NCI-H345 treated with DMSO at 0.1 percent for 48 hours (cell line): ENCODE data around the gene KATNB1.
"Not testable (repeated sequence)": the region's sequence is repeated elsewhere in the genome, so short reads cannot be mapped to it uniquely, and the experiment has no call there.

Experiments used
- DNase-seq: peaks from one replicate; lab custom pipeline; 2025; ENCODE audit not compliant: unreplicated experiment; lab: John Stamatoyannopoulos, UW

KATNB1 gene

GRCh38 chr16:57788252-57788841 is 52.8 kb downstream of the KATNB1 start:
- DNase-seq = no peak

- DNase-seq = no peak
These were observed 53.4 kb downstream of the KATNB1 start for GRCh38 chr16:57788951-57789350.

DNA sequence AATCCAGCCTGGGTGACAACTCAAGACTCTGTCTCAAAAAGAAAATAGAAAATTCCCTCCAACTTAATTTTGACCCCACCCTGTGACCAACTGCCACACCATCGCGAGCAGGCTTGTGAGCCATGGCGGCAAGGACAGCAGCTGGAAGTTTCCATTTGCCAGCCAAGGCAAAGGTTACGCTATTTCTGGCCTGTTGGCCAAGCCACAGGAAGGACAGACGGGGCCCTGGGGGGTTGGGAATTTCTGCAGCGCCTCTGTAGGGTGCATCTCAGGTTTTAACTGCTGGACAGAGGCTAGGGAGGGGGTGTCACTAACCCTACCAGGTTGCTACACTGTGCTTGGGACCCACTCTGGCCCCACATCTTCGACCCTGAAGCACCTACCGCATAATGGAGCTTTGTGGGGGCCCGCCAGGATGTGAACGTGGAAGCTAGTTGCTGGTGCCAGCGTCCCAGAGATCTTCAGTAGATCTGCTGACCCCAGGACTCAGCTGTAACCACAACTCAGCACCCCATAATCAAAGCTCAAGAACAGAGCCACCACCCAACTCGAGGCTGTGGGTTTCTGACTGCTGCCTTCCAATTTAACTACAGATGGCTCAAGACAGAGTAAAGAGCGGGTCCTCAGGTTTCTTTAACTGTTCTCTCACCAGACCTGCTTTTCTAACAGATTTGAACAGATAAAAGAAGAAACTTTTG is 55.8 kb downstream of the KATNB1 start:
- no peak for DNase-seq

- no peak for DNase-seq
These were observed 56.4 kb downstream of the KATNB1 start for GRCh38 chr16:57791893-57792461.

GRCh38 chr16:57794849-57795430 is 59.4 kb downstream of the KATNB1 start:
- DNase-seq = no peak

- DNase-seq = peak; percentile 35
These were observed 59.9 kb downstream of the KATNB1 start for GRCh38 chr16:57795431-57795878.

- not testable (repeated sequence) for DNase-seq
These were observed 60.4 kb downstream of the KATNB1 start for GRCh38 chr16:57796014-57796413.

DNA sequence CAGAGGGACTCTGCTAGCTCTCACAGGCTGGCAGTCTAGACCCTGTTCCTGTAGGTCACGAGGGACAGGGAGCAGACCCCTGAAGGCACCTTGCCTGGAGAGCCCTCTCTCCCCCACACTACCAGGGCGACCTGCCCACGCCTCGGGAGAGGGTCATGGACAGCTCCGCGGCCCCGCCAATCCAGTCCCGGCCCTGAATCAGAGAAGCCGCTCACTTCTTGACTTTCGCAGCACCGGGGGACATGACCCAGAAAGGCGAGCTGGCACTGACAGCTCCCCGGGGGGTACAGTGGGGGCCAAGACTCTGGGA is 61.6 kb downstream of the KATNB1 start:
- no peak for DNase-seq

DNA sequence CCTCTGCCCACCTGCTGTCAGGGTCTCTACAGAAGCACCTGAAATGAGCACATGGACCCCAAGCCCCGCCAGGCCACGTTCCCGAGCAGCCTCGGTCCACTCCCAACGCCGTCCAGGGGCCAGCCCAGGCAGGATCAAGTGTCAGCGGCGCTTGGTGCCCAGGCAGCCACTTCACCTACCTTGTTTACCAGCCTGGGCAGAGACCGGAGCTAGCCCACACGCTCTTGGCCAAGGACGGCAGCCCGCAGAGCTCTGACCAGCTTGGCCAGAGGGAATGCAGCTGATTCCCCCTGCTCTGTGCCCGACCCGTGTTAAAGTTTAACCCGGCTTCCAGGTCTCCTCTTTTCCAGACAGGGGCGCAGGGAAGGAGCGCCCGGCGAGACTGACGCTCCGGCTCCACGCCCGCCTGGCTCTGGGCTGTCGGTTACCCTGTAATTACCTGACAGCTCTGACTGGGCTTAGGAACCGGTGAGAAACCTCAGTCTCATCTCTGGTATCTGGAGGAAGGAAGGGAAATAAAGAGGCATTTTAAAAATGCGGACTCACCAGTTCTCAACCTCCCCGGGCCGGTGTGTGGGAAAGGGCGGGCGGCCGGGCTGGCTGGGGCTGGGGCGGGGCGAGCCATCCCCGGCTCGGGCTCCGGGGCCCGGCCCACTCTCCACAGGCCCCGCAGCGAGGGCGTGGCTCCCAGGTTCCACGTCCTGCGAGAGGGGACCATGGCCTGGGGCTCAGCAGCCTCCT is 62.1 kb downstream of the KATNB1 start:
- no peak for DNase-seq

DNA sequence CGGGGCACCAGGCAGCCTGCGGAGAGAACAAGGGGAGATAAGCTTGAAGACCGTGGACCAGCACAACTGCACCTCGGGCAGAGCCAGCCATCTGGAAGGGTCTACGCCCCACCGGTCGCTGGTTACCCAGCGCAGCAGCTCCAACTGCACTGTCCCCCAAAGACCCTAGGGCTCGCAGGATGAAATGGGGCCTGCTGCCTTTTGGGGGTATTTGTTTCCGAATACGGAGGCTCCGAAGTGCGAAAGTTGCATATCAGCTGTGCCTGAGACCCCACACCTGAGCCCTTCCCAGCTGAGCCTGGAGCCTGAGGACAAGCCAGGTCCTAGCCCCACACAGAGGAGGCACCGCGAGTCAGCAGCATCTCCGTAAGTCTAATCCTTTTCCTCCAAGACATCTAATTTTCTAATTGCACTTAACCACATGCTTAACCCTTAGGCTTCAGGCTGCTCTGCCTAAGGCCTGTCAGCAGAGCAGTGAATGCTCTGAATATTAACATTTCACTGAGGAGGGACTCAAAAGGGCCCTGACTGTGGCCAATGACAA is 62.8 kb downstream of the KATNB1 start:
- DNase-seq = no peak

DNA sequence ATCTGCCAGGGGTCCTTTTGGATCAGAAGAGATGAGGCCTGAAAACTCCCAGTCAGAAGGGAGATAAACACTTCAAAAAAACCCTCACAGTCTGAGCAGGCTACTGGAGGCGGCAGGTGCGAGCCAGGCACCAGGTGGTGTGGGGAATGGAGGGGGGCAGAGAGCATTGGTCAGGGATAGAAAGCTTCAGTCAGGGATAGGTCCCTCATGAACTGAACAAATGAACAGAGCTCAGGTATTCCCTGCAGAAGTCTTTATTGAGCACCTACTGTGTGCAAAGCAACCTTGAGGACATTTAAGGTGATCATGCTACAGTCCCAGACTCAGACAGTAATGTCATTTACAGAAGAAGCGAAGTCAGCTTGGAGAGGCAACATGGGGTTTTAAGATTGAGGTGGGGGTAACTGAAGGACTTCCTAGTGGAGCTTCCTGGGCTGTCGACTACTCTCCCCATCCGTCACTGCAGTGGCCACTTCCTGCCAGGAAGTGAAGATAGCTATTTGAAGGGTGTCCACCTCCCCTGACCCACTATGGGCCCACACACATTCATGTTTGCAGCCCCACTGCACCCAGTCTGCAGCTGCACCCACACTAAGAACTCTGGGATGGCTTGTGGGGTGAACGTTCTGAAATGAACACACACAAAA is 63.5 kb downstream of the KATNB1 start:
- peak; percentile 65 for DNase-seq

DNA sequence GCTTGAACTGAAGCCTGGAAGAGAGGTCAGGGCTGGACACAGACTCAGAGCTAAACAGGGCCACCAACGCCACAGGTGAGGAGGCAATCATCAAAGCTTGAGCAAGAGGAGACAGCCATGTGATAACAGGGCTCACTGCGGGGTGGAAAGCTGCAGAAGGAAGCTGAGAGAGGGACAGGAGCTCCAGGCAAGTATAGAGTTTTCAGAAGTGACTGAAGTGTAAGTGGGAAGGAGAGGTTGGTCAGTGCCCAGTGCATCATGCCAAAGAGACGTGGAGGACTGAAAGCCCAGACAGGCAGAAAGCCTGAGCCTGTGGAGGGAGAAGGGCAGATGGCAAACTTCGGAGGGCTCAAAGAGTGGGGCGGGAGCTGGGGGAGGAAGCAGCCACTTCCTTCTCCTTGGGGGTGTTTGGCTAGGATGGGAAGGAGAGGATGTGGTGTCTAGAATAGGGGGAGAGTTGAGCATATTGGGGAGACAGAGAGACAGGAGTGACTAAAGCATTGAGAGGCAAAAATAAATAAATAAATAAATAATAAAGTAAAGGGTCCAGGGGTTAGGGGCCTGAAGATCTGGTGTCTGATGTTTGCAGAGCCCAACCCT is 64.1 kb downstream of the KATNB1 start:
- DNase-seq = no peak

GRCh38 chr16:57800200-57801097 is 64.9 kb downstream of the KATNB1 start:
- DNase-seq = no peak

- no peak for DNase-seq
These were observed 65.7 kb downstream of the KATNB1 start for GRCh38 chr16:57801098-57801808.

DNA sequence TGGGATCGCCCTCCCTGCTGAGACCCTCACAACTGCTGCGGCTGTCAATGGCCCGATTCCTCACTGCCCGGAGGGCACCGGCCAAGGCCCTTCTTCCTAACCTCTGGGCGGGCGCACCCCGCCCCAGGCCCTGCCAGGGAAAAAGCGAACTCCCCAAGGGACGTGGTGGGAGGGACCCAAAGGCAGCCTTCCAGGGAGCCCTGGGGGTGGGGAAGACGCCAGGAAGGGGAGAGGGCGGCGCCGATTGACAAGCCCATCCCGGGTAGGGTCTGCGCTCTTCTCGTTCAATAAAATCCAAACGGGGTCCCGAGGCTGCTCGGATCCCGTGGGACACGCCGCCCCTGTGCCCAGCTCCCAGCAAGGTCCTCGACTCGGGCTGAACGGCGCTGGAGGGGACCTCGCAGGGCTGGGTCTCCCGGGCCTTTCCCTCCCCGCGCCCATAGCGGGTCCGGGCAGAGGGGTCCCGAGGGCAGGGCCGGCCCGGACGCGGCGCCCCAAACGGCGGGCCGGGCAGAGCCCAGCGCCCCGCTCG is 66.3 kb downstream of the KATNB1 start:
- no peak for DNase-seq

- DNase-seq = no peak
These were observed 67.0 kb downstream of the KATNB1 start, which contains the start of gene KIFC3 for GRCh38 chr16:57802341-57803133. KIFC3 (minus strand) TSS chr16:57802491; CDS start chr16:57798243, 4,248 bp downstream.

DNA sequence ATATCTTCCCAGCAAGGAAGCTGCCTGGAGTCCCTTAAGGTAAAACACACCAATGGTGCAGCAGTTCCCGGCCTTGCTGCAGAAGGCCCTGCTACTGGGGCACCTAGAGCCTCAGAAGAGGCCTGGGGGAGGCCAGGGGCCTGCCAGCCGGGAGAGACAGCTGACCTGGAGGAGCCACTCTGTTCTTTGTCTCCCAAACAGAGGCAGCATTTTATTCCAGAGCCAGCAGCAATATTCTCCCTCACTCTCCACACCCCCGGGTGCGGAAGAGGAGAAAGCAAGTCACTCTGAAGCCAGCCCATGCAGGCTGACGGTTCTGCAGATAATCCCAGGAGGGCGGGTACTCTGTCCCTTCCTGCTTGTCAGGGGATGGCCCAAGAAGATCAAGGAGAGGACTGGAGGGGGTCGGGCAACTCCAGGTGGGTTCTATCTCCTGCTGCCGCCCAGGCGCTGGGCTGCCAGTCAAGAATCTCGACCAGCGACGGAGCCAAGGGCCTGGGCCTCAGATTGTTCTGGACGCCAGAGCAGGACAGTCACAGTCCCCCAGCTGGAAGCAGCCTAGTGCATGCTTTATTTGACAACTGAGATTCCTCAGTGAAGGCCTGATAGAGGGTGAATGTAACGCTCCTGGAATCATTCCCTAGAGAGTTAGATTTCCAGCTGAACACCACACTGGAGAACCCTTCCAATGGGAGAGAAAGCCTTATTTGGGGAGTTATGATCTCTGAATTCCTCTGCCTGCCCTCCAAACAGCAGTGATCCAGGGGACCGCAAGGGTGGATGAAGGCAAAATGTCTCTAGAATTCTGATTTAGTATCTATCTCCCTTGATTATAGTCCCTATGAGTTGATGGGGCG is 67.8 kb downstream of the KATNB1 start:
- DNase-seq = no peak
